Measurements from ENCODE around the gene EPS8L1. TPM values are rescaled to one million over a fixed set of nuclear protein-coding genes. Genes with fewer than 3 reads are reported as not detected.

The EPS8L1 gene
- total RNA-seq, 4 donors from 2014 or later, result 1.0 to 8.7 (median 1.2) TPM

- no peaks in the 10 kb centered on the region for H3K9me3 ChIP-seq
- peaks cover 49 to 60% (median 54%) of the 10 kb centered on the region in 4 donors for H3K36me3 ChIP-seq
- no peak for TF ChIP-seq CTCF (IDR thresholded peaks at IDR 0.05)
- no peak for TF ChIP-seq POLR2AphosphoS5 (IDR thresholded peaks at IDR 0.05)
- TF ChIP-seq EP300 (IDR thresholded peaks at IDR 0.05), result no peak
- no peak for TF ChIP-seq POLR2A (IDR thresholded peaks at IDR 0.05; ENCODE audit: low read depth)
- H3K27ac ChIP-seq (replicated peaks in 1 of 4), result peak overlapping the region in 2 of 4 donors; percentile 9 to 20
- no peak for DNase-seq (ENCODE audit: extremely low spot score)
- intact Hi-C loops (cut with DNase I), result no loop called here
- H3K4me1 ChIP-seq, result peaks cover 19 to 35% (median 28%) of the 10 kb centered on the region in 4 donors
- 92% methylated on average over 13 of the region's 32 CpGs for WGBS
- no peak overlapping the region for H3K4me3 ChIP-seq
- peaks cover 0 to 5% (median under 1%) of the 10 kb centered on the region in 4 donors for H3K27me3 ChIP-seq
These were observed 15.6 kb downstream of the EPS8L1 start for GRCh38 chr19:55091126-55091910.

- Histone ChIP-seq H3K4me1 (peaks cover 13 to 29% (median 22%) of the 10 kb centered on the region in 4 donors), H3K27me3 (no peaks in the 10 kb centered on the region), H3K36me3 (peaks cover 49 to 62% (median 56%) of the 10 kb centered on the region in 4 donors), H3K4me3 (no peak overlapping the region), H3K27ac (replicated peaks in 1 of 4) (peak overlapping the region in 2 of 4 donors; percentile 9 to 20), H3K9me3 (no peaks in the 10 kb centered on the region)
- intact Hi-C loops (cut with DNase I), result no loop called here
- WGBS, result 72% methylated on average over 11 of the region's 27 CpGs
- TF ChIP-seq CTCF (IDR thresholded peaks at IDR 0.05), result no peak
- no peak for TF ChIP-seq EP300 (IDR thresholded peaks at IDR 0.05)
- TF ChIP-seq POLR2AphosphoS5 (IDR thresholded peaks at IDR 0.05), result no peak
- TF ChIP-seq POLR2A (IDR thresholded peaks at IDR 0.05; ENCODE audit: low read depth), result no peak
- no peak for DNase-seq (ENCODE audit: extremely low spot score)
These were observed 16.3 kb downstream of the EPS8L1 start for GRCh38 chr19:55091955-55092354.

GRCh38 chr19:55092423-55093318 is 17.0 kb downstream of the EPS8L1 start:
- no peak for DNase-seq (ENCODE audit: extremely low spot score)
- no peaks in the 10 kb centered on the region for H3K27me3 ChIP-seq
- 79% methylated on average over 19 of the region's 49 CpGs for WGBS
- H3K4me1 ChIP-seq, result peaks cover 7 to 22% (median 15%) of the 10 kb centered on the region in 4 donors
- peak overlapping the region in 1 of 4 donors; percentile 44 for H3K27ac ChIP-seq (replicated peaks in 1 of 4)
- H3K4me3 ChIP-seq, result no peak overlapping the region
- intact Hi-C loops (cut with DNase I), result no loop called here
- TF ChIP-seq CTCF (IDR thresholded peaks at IDR 0.05) (no peak), EP300 (IDR thresholded peaks at IDR 0.05) (no peak)
- peaks cover 49 to 65% (median 57%) of the 10 kb centered on the region in 4 donors for H3K36me3 ChIP-seq
- no peaks in the 10 kb centered on the region for H3K9me3 ChIP-seq

- peak overlapping the region in 1 of 4 donors; percentile 33 for H3K27ac ChIP-seq (replicated peaks in 1 of 4)
- H3K27me3 ChIP-seq, result no peaks in the 10 kb centered on the region
- intact Hi-C loops (cut with DNase I), result no loop called here
- no peak for DNase-seq (ENCODE audit: extremely low spot score)
- peaks cover 61 to 83% (median 75%) of the 10 kb centered on the region in 4 donors for H3K36me3 ChIP-seq
- H3K4me3 ChIP-seq, result no peak overlapping the region
- TF ChIP-seq EP300 (IDR thresholded peaks at IDR 0.05) (no peak), CTCF (IDR thresholded peaks at IDR 0.05) (no peak), POLR2A (IDR thresholded peaks at IDR 0.05; ENCODE audit: low read depth) (no peak), POLR2AphosphoS5 (IDR thresholded peaks at IDR 0.05) (no peak)
- H3K9me3 ChIP-seq, result no peaks in the 10 kb centered on the region
- peaks cover 9 to 18% (median 14%) of the 10 kb centered on the region in 4 donors for H3K4me1 ChIP-seq
- WGBS, result 84% methylated on average over 29 of the region's 32 CpGs
These were observed 19.0 kb downstream of the EPS8L1 start for GRCh38 chr19:55094456-55095259.
